Left renal cortex interstitium (tissue), 4 donors: ENCODE measurements around the gene IRAK1BP1. TPM values are rescaled to one million over a fixed set of nuclear protein-coding genes. Genes with fewer than 3 reads are reported as not detected.
"Not testable (repeated sequence)": the region's sequence is repeated elsewhere in the genome, so short reads cannot be mapped to it uniquely, and the experiment has no call there.

ENCODE experiments used
- DNase-seq, 4 donors: peaks; one replicate each; pipeline ENCODE4 v3.0.0-alpha.2; 2013; ENCODE audit warnings: low read depth in 4 of 4, low spot score in 2 of 4, missing footprints in 1 of 4
- polyA plus RNA-seq, 4 donors: library from polyadenylated mRNA; unstranded; fragments of 120-200 nt; gene quantifications; one replicate each; pipeline ENCODE4 v1.2.1, GENCODE V29; 2013; ENCODE audit not compliant: insufficient read length in 4 of 4

Gene IRAK1BP1
- polyA plus RNA-seq, 4 donors = 11.3 to 15.3 (median 13.1) TPM

DNA sequence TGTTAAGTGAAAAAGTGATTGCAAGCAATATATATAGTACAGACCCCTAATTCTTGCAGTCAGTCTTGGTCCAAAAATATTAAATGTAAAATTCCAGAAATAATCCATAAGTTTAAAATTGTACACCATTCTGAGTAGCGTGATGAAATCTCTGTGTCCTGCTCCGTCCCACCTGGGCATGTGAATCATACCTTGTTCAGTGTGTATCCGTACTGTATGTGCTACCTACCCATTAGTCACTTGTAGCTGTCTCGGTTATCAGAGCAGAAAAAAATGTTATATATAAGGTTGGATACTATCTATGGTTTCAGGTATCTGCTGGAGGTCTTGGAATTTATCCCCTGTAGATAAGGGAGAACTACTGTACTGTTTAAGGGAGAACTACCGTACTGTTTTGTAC is 16.3 kb downstream of the IRAK1BP1 start:
- no peak for DNase-seq

DNA sequence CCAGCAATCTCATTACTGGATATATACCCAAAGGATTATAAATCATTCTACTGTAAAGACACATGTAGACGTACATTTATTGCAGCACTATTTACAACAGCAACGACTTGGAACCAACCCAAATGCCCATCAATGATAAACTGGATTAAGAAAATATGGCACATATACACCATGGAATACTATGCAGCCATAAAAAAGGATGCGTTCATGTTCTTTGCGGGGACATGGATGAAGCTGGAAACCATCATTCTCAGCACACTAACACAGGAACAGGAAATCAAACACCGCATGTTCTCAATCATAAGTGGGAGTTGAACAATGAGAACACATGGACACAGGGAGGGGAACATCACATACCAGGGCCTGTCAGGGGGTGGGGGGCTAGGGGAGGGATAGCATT is 22.6 kb downstream of the IRAK1BP1 start:
- DNase-seq = not testable (repeated sequence)

DNA sequence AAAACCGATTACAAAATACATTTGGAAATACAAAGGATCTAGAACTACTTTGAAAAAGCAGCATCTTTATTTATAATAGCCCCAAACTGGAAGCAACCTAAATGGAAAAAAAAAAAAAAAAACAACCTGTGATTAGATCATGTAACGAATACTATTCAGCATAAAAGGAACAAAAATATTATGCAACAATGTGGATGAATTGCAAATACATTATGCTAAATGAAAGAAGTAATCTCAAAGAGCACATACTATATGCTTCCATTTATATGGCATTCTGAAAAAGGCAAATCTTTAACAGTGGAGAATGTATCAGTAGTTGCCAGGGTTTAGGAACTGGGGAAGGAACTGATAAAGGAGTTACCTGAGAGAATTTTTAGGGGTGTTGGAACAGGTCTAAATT is 28.9 kb downstream of the IRAK1BP1 start:
- DNase-seq = no peak

DNA sequence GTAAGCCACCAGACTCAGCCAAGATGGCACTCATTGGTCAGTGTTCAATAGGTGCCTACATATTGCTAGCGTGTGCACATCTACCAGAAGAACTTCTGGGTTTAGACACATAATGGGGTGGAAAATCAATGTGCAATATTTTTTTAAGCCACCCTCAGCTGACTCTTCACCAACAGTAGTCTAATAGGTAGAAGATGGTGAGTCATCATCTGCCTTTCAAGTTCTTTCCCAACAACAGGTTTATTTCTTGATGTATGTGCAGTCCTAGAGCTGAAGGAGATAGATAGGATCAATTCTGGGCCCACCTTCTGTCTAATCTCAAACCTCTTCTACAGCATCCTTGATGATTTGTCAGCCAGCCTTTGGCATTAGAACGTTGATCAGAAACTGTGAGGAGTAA is 41.3 kb downstream of the IRAK1BP1 start:
- DNase-seq = no peak

DNA sequence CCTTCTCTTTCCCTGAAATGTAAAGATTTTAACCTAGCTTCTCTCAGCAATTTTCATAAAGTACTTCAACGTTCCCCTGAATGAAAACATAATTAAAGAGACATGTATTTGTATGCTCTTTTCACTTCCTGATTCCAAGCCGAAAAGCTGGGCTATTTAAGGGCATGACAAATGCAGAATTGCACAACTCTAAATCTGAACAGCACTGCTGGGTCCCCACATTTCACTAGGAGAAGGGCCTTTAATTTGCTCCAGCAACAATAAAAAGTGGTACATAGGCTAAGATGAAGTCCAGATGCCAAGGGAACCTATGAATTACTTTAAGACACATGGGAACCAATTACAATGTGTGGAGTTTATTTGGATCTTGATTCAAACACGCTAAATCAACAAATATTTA is 42.0 kb downstream of the IRAK1BP1 start:
- DNase-seq = no peak

DNA sequence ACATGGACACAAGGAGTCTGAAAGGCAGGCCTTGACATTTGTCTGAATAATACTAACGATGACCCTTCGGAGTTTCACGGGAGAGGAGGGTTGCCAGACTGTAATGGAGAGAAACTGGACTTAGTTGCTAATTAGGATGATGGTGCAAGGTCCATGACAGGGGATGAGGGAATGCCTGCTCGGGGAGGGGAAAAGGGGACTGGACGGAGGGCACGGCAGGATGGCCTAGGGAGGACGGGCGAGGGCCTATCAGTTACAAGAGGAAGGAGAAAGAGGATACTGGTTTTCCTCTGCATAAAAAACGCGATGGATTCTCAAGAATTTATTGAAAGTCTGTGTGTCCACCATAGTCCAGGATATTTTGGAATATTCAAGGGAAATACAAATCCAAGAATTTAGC is 42.7 kb downstream of the IRAK1BP1 start:
- DNase-seq = no peak

DNA sequence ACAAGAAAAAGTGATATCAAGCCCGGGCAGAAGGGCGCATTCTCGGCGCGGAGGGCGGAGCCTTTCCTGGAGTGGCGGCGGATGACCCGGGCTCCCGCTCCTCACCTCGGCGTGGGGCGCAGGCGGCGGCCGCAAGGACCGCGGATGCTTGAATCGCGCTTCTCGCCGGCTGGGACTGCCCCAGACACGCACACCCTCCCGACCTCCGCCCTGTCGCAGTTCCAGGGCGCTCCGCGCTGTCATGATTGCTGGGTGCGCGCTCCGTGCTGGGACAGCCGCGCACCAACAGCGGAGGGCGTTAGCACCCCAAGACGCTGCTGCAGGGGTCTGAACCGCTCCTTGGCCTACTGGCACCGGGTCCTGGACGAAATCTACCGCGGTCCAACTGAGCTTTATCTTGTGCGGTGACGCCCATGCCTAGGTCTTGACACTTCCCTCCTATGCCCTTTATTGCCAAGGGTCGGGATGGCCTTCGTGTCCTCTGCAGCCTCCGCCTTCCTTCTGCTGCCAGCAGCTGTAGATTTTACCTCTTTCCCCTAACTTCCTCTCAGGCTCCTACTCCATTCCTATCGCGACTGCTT is 43.3 kb downstream of the IRAK1BP1 start:
- DNase-seq = peak in 1 of 4 donors; percentile 11

DNA sequence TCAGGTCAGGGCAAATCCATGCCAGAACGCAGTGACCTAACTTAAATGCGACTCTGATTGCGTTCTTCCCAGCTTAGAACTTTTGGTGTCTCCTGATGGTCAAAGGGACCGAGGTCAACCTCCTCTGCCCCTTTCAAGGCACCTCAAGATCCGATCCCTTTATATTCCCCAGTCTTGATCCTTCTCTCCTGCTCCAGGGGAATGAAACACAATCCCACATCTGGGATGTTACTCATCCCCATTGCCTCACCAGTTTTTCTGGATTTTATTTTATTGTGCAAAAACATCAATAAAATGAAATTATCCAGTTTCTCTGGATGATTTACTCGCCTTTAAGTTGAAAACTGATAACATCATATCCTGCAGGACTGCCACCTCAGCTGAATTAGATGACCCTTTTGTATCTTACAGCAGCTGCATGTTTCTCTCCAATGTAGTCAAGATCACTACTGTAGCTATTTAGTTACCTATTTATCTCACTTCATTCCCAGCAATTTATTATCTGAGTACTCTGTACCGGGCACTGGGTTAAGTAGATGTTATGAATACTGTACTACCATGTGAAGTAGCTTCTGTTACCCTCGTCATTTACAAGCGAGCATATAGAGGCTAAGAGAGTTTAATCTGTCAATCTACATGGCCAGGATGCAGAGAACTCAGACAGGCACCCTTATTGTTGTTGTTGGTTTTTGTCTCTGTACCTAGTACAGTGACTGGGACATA is 44.0 kb downstream of the IRAK1BP1 start:
- DNase-seq = peak in 1 of 4 donors; percentile 0

DNA sequence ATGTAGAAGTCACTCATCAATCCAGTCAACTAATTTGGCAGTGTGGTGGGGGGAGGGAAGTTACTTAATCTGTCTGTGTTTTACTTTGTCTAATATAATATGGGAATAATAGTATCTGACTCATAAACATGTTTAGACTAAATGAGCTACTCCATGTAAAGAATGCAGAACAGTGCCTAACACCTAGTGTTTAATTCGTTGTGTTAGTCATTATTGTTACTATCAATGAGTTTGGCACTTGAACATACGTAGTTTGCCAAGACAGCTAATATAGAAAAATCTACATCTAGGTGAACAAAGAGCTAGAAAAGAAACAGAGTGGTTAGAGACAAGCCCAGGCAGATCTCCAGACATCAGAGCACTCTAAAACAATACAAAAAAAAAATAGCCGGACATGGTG is 49.1 kb downstream of the IRAK1BP1 start:
- no peak for DNase-seq

DNA sequence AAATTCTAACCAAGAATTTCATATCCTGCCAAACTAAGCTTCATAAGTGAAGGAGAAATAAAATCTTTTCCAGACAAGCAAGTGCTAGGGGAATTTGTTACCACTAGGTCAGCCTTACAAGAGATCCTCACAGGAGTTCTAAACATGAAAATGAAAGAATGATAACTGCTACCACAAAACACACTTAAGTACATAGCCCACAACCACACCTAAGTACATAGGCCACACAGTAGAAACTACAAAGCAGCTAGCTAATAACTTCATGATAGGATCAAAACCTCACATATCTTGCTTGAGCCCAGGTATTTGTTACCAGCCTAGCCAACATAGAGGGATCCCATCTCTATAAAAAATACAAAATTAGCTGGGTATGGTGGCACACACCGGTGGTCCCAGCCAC is 50.4 kb downstream of the IRAK1BP1 start:
- DNase-seq = no peak

DNA sequence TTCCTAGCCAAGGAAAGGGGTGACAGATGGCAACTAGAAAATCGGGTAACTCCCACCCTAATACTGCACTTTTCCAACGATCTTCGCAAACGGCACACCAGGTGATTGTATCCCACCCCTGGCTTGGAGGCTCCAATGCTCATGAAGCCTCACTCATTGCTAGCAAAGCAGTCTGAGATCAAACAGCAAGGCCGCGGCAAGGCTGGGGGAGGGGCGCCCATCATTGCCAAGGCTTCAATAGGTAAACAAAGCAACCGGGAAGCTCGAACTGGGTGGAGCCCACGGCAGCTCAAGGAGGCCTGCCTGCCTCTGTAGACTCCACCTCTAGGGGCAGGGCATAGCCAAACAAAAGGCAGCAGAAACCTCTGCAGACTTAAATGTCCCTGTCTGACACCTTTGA is 53.8 kb downstream of the IRAK1BP1 start:
- DNase-seq = not testable (repeated sequence)

DNA sequence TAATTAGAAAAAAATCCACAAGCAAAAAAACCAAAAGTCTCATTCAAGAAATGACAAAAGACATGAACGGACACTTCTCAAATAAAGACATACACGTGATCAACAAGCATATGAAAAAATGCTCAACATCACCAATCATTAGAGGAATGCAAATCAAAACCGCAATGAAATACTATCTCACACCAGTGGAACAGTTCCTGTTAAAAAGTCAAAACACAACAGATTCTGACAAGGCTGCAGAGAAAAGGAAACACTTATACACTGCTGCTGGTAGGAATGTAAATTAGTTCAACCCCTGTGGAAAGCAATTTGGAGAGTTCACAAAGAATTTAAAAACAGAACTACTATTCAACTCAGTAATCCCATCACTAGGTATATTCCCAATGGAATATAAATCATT is 58.0 kb downstream of the IRAK1BP1 start:
- no peak for DNase-seq

DNA sequence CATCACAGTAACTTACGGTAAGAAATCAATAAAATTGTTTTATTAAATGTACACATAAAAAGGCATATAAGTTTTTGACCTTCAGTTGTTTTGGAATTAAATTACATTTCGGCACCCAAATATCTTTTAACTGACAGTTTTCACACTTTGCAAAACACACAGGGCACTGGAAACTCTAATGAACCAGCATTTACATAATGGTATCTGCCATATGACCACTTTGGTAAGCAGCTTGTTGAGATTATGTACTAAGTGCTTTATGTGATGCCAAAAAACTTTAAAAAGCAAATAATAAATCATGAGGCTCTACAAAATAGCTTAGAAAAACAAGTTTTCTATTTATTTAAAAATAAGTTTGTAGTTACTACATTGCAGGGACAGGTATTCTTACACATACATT is 68.2 kb downstream of the IRAK1BP1 start:
- DNase-seq = no peak

DNA sequence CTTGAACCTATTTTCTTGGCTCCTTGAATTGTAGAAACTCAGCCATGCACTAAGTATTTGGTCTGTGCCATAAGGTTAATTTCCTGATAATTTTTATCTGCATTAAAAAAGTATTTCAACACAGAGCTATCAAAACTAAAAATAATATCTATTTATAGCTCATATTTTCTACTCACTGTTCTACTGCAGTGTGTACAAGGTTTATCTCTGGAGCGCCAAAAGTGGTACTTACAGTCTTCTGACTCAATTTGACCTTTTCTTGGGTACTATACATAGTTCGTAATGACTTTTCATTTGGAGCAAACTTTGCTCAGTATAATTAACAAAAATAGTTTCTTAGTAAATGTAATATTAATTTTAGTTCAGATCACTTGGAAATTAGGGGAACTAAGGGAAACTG is 69.2 kb downstream of the IRAK1BP1 start:
- no peak for DNase-seq

DNA sequence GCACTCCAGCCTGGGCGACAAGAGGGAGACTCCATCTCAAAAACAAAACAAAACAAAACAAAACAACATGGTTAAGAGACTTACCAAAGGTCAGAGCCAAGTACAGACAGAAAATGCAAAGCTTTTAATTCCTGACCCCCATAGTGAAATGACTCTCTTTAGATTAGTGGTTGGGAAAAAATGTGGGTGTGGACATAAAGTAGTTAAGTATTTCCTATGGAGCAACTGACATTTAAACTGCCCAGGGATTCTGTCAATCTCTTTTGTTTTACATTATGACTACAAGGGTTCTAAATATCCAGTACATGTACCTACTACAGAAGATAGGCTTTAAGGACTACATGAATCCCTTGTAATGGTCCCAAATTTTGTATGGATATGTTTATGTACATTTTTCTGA is 75.1 kb downstream of the IRAK1BP1 start:
- DNase-seq = no peak

DNA sequence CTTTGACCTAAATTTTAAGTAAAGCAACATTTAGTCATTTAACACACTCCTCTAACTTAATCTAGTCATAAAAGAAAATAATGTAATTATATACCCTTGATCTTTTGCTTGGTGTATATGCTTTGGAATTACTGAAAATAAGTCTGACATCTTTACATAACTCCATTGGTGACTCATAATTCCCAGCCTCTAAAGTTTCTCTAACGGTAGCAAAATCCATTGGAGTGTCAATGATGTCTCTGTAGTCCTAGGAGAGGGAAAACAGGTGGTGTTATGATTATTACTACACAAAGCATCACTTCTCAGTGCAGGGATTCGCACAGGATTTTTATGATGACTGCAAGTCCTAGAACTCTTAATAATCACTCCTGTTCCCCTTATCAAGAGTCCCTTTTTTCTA is 80.2 kb downstream of the IRAK1BP1 start:
- no peak for DNase-seq

DNA sequence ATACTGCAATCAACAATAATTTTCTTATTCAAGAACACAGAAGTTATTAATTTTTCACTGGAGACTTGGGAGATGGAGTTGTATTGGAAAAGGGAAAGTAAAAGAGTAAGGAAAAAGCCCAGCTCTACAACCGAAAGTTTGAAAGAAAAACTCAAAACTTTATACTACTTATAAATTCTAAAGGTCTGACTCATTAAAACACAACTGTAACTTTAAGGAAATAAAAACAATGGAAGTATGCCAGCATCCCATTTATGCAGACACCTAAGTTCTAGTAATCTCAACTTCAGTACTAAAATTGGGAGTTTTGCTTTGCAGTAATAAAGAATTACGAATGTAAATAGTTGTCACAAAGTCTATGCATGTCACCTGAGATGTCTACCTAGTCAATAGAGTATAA is 80.6 kb downstream of the IRAK1BP1 start:
- no peak for DNase-seq

DNA sequence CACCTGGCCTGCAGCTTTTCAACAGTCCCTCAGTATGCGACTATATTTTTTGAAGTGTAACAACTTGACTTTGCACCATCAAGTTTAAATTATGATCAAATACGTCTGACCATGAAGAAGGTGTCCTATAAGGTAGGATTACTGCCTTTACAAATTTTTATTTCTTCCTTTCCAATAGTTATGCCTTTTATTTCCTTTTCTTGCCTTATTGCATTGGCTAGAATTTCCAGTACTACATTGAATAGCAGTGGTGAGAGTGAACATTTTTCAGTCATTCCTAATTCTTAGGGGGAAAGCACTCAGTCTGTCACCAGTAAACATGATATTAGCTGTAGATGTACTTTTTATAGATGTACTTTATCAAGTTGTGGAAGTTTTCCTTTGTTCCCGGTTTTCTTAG is 81.4 kb downstream of the IRAK1BP1 start:
- DNase-seq = no peak

DNA sequence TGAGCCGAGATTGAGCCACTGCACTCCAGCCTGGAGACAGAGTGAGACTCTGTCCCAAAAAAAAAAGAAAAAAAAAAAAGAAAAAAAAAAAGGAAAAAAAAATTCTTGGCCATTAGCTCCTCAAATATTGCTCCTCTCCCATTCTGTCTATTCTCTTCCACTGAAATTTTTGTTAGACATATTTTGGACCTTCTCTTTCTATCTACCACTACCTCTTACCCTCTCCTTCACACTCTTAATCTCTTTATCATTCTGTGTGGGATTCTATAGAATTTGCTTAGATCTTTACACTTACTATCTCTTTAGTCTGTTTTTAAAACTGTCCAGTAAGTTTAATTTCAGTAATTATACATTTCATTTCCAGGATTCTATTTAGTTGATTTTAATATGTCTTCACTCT is 85.0 kb downstream of the IRAK1BP1 start:
- no peak for DNase-seq
